Effector memory CD8-positive, alpha-beta T cell (primary cell): ENCODE results near the gene APOBEC3B.
"Not testable (repeated sequence)": the region's sequence is repeated elsewhere in the genome, so short reads cannot be mapped to it uniquely, and the experiment has no call there.

ENCODE experiments used
- ATAC-seq: fragments of 150-1000 bp; cut with Tn5 transposase; replicated peaks from 2 replicates; pipeline ENCODE4 v1.10.0; 2021; ENCODE audit warnings: mild to moderate bottlenecking, moderate library complexity
- DNase-seq, 3 experiments: peaks; one replicate each; pipeline ENCODE4 v3.0.0; 2021
- H3K27ac Mint-ChIP-seq, 2 donors: one replicate each; pipeline ENCODE4 v1.8.0; 2022; ENCODE audit warnings: mild to moderate bottlenecking in 2 of 2, mixed read lengths in 2 of 2, moderate library complexity in 2 of 2
- H3K27me3 Mint-ChIP-seq, 2 donors: one replicate each; pipeline ENCODE4 v1.8.0; 2022; ENCODE audit warnings: mixed read lengths in 2 of 2
- H3K36me3 Mint-ChIP-seq: one replicate; pipeline ENCODE4 v1.8.0; 2022; ENCODE audit warnings: mild to moderate bottlenecking, moderate library complexity, mixed read lengths; ENCODE audit not compliant: insufficient read depth
- H3K4me1 Mint-ChIP-seq, 2 donors: one replicate each; pipeline ENCODE4 v1.8.0; 2022; ENCODE audit warnings: low read depth in 2 of 2, mixed read lengths in 2 of 2
- H3K4me3 Mint-ChIP-seq, 2 donors: one replicate each; pipeline ENCODE4 v1.8.0; 2022; ENCODE audit warnings: mild to moderate bottlenecking in 2 of 2, mixed read lengths in 2 of 2, moderate library complexity in 2 of 2
- H3K9me3 Mint-ChIP-seq, 2 donors: one replicate each; pipeline ENCODE4 v1.8.0; 2022; ENCODE audit warnings: mixed read lengths in 2 of 2

APOBEC3B gene

GRCh38 chr22:38977289-38977688 lies 4.9 kb upstream of the APOBEC3B start:
- H3K27ac Mint-ChIP-seq, H3K4me3 Mint-ChIP-seq, H3K9me3 Mint-ChIP-seq, DNase-seq, H3K36me3 Mint-ChIP-seq, H3K27me3 Mint-ChIP-seq, ATAC-seq: not testable (repeated sequence)
- peaks cover 9 to 19% of the 10 kb centered on the region in 2 donors for H3K4me1 Mint-ChIP-seq

- not testable (repeated sequence) for ATAC-seq, H3K27ac Mint-ChIP-seq, H3K9me3 Mint-ChIP-seq, H3K27me3 Mint-ChIP-seq, DNase-seq, H3K4me3 Mint-ChIP-seq
- Mint-ChIP-seq H3K36me3 (peaks cover 10% of the 10 kb centered on the region), H3K4me1 (peaks cover 11 to 25% of the 10 kb centered on the region in 2 donors)
These were observed 1.6 kb upstream of the APOBEC3B start for GRCh38 chr22:38980587-38980986.

- ATAC-seq (no peak), DNase-seq (no peak)
- H3K27ac Mint-ChIP-seq = peak overlapping the region; percentile 89 to 92
These were observed 849 bp upstream of the APOBEC3B start for GRCh38 chr22:38981005-38981991.

GRCh38 chr22:38984224-38984623 lies 2.1 kb downstream of the APOBEC3B start:
- no peak overlapping the region for H3K4me3 Mint-ChIP-seq
- peaks cover 22 to 38% of the 10 kb centered on the region in 2 donors for H3K4me1 Mint-ChIP-seq
- H3K36me3 Mint-ChIP-seq = peaks cover 10% of the 10 kb centered on the region
- H3K27ac Mint-ChIP-seq = peak overlapping the region in 1 of 2 donors; percentile 79
- DNase-seq (no peak), ATAC-seq (no peak)
- no peaks in the 10 kb centered on the region for H3K9me3 Mint-ChIP-seq
- H3K27me3 Mint-ChIP-seq = no peaks in the 10 kb centered on the region

More at GRCh38 chr22:38981005-38981991, 849 bp upstream of the APOBEC3B start:
- peaks cover 16 to 25% of the 10 kb centered on the region in 2 donors for H3K4me1 Mint-ChIP-seq
- peaks cover 10% of the 10 kb centered on the region for H3K36me3 Mint-ChIP-seq
- no peaks in the 10 kb centered on the region for H3K27me3 Mint-ChIP-seq
- peak overlapping the region; percentile 88 to 90 for H3K4me3 Mint-ChIP-seq
- H3K9me3 Mint-ChIP-seq = no peaks in the 10 kb centered on the region

- not testable (repeated sequence) for H3K27me3 Mint-ChIP-seq, H3K9me3 Mint-ChIP-seq
- peak; percentile 56 to 68 (median 67) for DNase-seq
- Mint-ChIP-seq H3K36me3 (peaks cover 10% of the 10 kb centered on the region), H3K4me1 (peaks cover 28 to 45% of the 10 kb centered on the region in 2 donors), H3K4me3 (peak overlapping the region; percentile 65 to 67), H3K27ac (peak overlapping the region; percentile 67 to 77)
- peak; percentile 74 for ATAC-seq
These were observed 2.9 kb downstream of the APOBEC3B start for GRCh38 chr22:38984784-38985757.

- no peak for DNase-seq
- H3K27ac Mint-ChIP-seq = no peak overlapping the region
- H3K4me1 Mint-ChIP-seq = peaks cover 27 to 44% of the 10 kb centered on the region in 2 donors
- no peak overlapping the region for H3K4me3 Mint-ChIP-seq
- peaks cover 10% of the 10 kb centered on the region for H3K36me3 Mint-ChIP-seq
- no peak for ATAC-seq
- H3K9me3 Mint-ChIP-seq = no peaks in the 10 kb centered on the region
- no peaks in the 10 kb centered on the region for H3K27me3 Mint-ChIP-seq
These were observed 4.5 kb downstream of the APOBEC3B start for GRCh38 chr22:38986629-38987028.

- Mint-ChIP-seq H3K27me3 (no peaks in the 10 kb centered on the region), H3K4me1 (peaks cover 21 to 37% of the 10 kb centered on the region in 2 donors), H3K27ac (no peak overlapping the region), H3K9me3 (no peaks in the 10 kb centered on the region), H3K4me3 (no peak overlapping the region), H3K36me3 (peaks cover 10% of the 10 kb centered on the region)
- DNase-seq (no peak), ATAC-seq (no peak)
These were observed 5.2 kb downstream of the APOBEC3B start for GRCh38 chr22:38987171-38987895.

- H3K4me1 Mint-ChIP-seq = peaks cover 21 to 29% of the 10 kb centered on the region in 2 donors
- peaks cover 7% of the 10 kb centered on the region for H3K36me3 Mint-ChIP-seq
- H3K4me3 Mint-ChIP-seq = peak overlapping the region; percentile 38 to 49
- peak overlapping the region; percentile 72 to 73 for H3K27ac Mint-ChIP-seq
- no peak for DNase-seq
- peaks cover 0 to 13% of the 10 kb centered on the region in 2 donors for H3K27me3 Mint-ChIP-seq
- no peak for ATAC-seq
- no peaks in the 10 kb centered on the region for H3K9me3 Mint-ChIP-seq
These were observed 7.3 kb downstream of the APOBEC3B start for GRCh38 chr22:38989466-38989865.

GRCh38 chr22:38992871-38993371 lies 10.8 kb downstream of the APOBEC3B start:
- H3K9me3 Mint-ChIP-seq, ATAC-seq, H3K27ac Mint-ChIP-seq, H3K36me3 Mint-ChIP-seq, H3K4me3 Mint-ChIP-seq, DNase-seq: not testable (repeated sequence)
- Mint-ChIP-seq H3K27me3 (peaks cover 20 to 25% of the 10 kb centered on the region in 2 donors), H3K4me1 (peaks cover 12 to 20% of the 10 kb centered on the region in 2 donors)

GRCh38 chr22:38996105-38996504 lies 14.0 kb downstream of the APOBEC3B start:
- Mint-ChIP-seq H3K9me3 (no peaks in the 10 kb centered on the region), H3K4me1 (peaks cover 0 to 3% of the 10 kb centered on the region in 2 donors), H3K4me3 (no peak overlapping the region), H3K27ac (no peak overlapping the region), H3K36me3 (peaks cover 3% of the 10 kb centered on the region), H3K27me3 (peaks cover 25 to 29% of the 10 kb centered on the region in 2 donors)
- ATAC-seq (no peak), DNase-seq (no peak)

GRCh38 chr22:38997518-38997917 lies 15.4 kb downstream of the APOBEC3B start:
- Mint-ChIP-seq H3K36me3 (peaks cover 3% of the 10 kb centered on the region), H3K4me1 (peaks cover 0 to 3% of the 10 kb centered on the region in 2 donors), H3K9me3 (no peaks in the 10 kb centered on the region), H3K27ac (no peak overlapping the region), H3K4me3 (no peak overlapping the region), H3K27me3 (peaks cover 25 to 29% of the 10 kb centered on the region in 2 donors)
- no peak for DNase-seq
- no peak for ATAC-seq

GRCh38 chr22:39003165-39003638 lies 21.1 kb downstream of the APOBEC3B start:
- H3K4me1 Mint-ChIP-seq = peaks cover 9 to 16% of the 10 kb centered on the region in 2 donors
- DNase-seq (peak; percentile 69 to 74 (median 74)), ATAC-seq (peak; percentile 98)
- H3K27ac Mint-ChIP-seq = peak overlapping the region; percentile 65 to 79
- H3K36me3 Mint-ChIP-seq = peaks cover 12% of the 10 kb centered on the region
- H3K4me3 Mint-ChIP-seq = peak overlapping the region in 1 of 2 donors; percentile 29
- H3K27me3 Mint-ChIP-seq = peaks cover 1 to 2% of the 10 kb centered on the region in 2 donors
- H3K9me3 Mint-ChIP-seq = no peaks in the 10 kb centered on the region
